H1 (cell line): ENCODE measurements around the gene CTNNA3. TPM values are rescaled to one million over a fixed set of nuclear protein-coding genes. Genes with fewer than 3 reads are reported as not detected.

ENCODE experiments used
- CREB1 ChIP-seq: IDR thresholded peaks from 2 replicates; pipeline ENCODE4 v1.6.1; 2012; ENCODE audit warnings: inconsistent platforms
- HDAC2 ChIP-seq, 2 experiments: fragments of 300-600 bp in 1 of 2; sonication (generic) in 1 of 2; IDR thresholded peaks; 2 replicates each; pipeline ENCODE4 v1.6.1; 2011 to 2012; ENCODE audit warnings: low read depth in 2 of 2, low read length in 2 of 2, mild to moderate bottlenecking in 2 of 2, moderate library complexity in 2 of 2, borderline replicate concordance in 1 of 2, inconsistent platforms in 1 of 2
- JUND ChIP-seq: IDR thresholded peaks from 2 replicates; pipeline ENCODE4 v1.6.1; 2011; ENCODE audit warnings: mild to moderate bottlenecking, improper control_type of control experiment, low read length
- MAFK ChIP-seq: IDR thresholded peaks from 2 replicates; pipeline ENCODE4 v1.6.1; 2012; ENCODE audit warnings: low read depth, mild to moderate bottlenecking, improper control_type of control experiment, low read length
- NANOG ChIP-seq: IDR thresholded peaks from 2 replicates; pipeline ENCODE4 v1.6.1; 2011; ENCODE audit warnings: low read length, low read depth, mild to moderate bottlenecking, inconsistent platforms; ENCODE audit not compliant: insufficient read depth, poor library complexity, severe bottlenecking
- POLR2AphosphoS5 ChIP-seq: IDR thresholded peaks from 2 replicates; pipeline ENCODE4 v1.6.1; 2011; ENCODE audit warnings: low read depth, low read length
- TBP ChIP-seq: IDR thresholded peaks from 2 replicates; pipeline ENCODE4 v1.6.1; 2011; ENCODE audit warnings: low read depth, low read length, improper control_type of control experiment
- polyA plus RNA-seq, 7 experiments: library from polyadenylated mRNA; depleted of rRNA in 3 of 7; stranded (reverse) in 5 of 7; unstranded in 2 of 7; fragments of >200 nt in 5 of 7; fragments of 200-250 nt in 2 of 7; gene quantifications; 1 replicate in 5 of 7; 2 replicates in 1 of 7; 4 replicates in 1 of 7; pipeline versions ENCODE4 v1.2.1 to v1.2.3, GENCODE V29; 2011 to 2013; ENCODE audit warnings: missing spikeins in 2 of 7, mixed read lengths in 2 of 7
- total RNA-seq: library from RNA; stranded (reverse); fragmentation: NEBNext Ultra II Directional; extraction: Animal tissue kit (Norgen Biotek cat#: 25700); gene quantifications from 2 replicates; pipeline ENCODE4 v1.2.1, GENCODE V29; 2021
- TF ChIP-seq, protein P1 (sequence below): IDR thresholded peaks from 2 replicates; pipeline ENCODE4 v1.6.1; 2012; ENCODE audit warnings: low read length, inconsistent platforms

CTNNA3 gene
- total and polyA plus RNA-seq, 2 of the 8 experiments (the other 6 are each of a cell fraction or from before 2014, with no cell fraction given), result 1.3 to 1.5 TPM

GRCh38 chr10:66717231-66717981 is 978.6 kb downstream of the CTNNA3 start (continued):
- TF ChIP-seq, protein P1, sequence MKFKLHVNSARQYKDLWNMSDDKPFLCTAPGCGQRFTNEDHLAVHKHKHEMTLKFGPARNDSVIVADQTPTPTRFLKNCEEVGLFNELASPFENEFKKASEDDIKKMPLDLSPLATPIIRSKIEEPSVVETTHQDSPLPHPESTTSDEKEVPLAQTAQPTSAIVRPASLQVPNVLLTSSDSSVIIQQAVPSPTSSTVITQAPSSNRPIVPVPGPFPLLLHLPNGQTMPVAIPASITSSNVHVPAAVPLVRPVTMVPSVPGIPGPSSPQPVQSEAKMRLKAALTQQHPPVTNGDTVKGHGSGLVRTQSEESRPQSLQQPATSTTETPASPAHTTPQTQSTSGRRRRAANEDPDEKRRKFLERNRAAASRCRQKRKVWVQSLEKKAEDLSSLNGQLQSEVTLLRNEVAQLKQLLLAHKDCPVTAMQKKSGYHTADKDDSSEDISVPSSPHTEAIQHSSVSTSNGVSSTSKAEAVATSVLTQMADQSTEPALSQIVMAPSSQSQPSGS, result no peak
- TF ChIP-seq HDAC2 (IDR thresholded peaks at IDR 0.05; ENCODE audit: borderline replicate concordance in 1 of 2, low read depth in 2 of 2, low read length in 2 of 2) (no peak), JUND (no peak), POLR2AphosphoS5 (no peak), MAFK (no peak), CREB1 (no peak), NANOG (no peak), TBP (no peak)
